RWPE2 (cell line): ENCODE data around the gene SUPT20HL2.
"Not testable (repeated sequence)": the region's sequence is repeated elsewhere in the genome, so short reads cannot be mapped to it uniquely, and the experiment has no call there.

Source experiments
- ATAC-seq: fragments of 200-7000 bp; cut with Tn5 transposase; 3 replicates; pipeline ENCODE4 v1.9.1; 2021; ENCODE audit warnings: low read depth
- DNase-seq: peaks from one replicate; pipeline ENCODE4 v3.0.0-alpha.2; 2020; ENCODE audit warnings: low spot score
- H3K27ac ChIP-seq: fragments of 450-650 bp; 2 replicates; pipeline ENCODE4 v1.5.1; 2017; ENCODE audit warnings: mild to moderate bottlenecking; ENCODE audit not compliant: poor library complexity, severe bottlenecking
- H3K27me3 ChIP-seq: fragments of 250-450 bp; sonication (Bioruptor Pico); 2 replicates; pipeline ENCODE4 v1.5.1; 2021; ENCODE audit warnings: mild to moderate bottlenecking, moderate library complexity; ENCODE audit not compliant: insufficient read depth, poor library complexity, severe bottlenecking
- H3K36me3 ChIP-seq: fragments of 250-450 bp; sonication (Bioruptor Pico); 2 replicates; pipeline ENCODE4 v1.5.1; 2020; ENCODE audit warnings: low read depth, mild to moderate bottlenecking, moderate library complexity
- H3K4me1 ChIP-seq: fragments of 250-450 bp; sonication (Bioruptor Pico); 2 replicates; pipeline ENCODE4 v1.5.1; 2021; ENCODE audit warnings: mild to moderate bottlenecking, moderate library complexity; ENCODE audit not compliant: insufficient read depth, poor library complexity, severe bottlenecking
- H3K4me3 ChIP-seq: fragments of 250-450 bp; sonication (Bioruptor Pico); 2 replicates; pipeline ENCODE4 v1.5.1; 2021; ENCODE audit warnings: mild to moderate bottlenecking, moderate library complexity; ENCODE audit not compliant: severe bottlenecking
- H3K9me3 ChIP-seq: fragments of 250-450 bp; sonication (Bioruptor Pico); 2 replicates; pipeline ENCODE4 v1.5.1; 2021; ENCODE audit warnings: mild to moderate bottlenecking, moderate library complexity; ENCODE audit not compliant: severe bottlenecking
- TF ChIP-seq, protein P1 (sequence below): fragments of 450-650 bp; IDR thresholded peaks from one replicate; pipeline ENCODE4 v1.5.1; 2017; ENCODE audit warnings: mild to moderate bottlenecking, moderate library complexity; ENCODE audit not compliant: poor library complexity, severe bottlenecking

The SUPT20HL2 gene

DNA sequence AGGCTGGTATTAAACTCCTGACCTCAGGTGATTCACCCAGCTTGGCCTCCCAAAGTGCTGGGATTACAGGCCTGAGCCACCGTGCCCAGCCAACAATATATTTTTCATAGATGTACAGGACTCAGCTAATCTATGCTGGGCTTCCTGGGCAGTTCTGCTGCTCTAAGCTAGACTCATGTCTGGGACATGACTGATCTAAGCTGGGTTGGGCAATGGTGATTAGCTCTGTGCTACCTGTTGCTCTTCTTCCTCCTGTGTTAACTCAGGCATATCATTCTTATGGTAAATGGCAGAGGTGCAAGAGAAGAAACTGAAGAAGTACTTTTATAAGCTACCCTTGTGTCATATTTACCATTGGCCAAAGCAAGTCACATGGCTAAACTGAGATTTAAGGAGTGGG is 11.4 kb upstream of the SUPT20HL2 start:
- no peak for ATAC-seq
- TF ChIP-seq, protein P1, sequence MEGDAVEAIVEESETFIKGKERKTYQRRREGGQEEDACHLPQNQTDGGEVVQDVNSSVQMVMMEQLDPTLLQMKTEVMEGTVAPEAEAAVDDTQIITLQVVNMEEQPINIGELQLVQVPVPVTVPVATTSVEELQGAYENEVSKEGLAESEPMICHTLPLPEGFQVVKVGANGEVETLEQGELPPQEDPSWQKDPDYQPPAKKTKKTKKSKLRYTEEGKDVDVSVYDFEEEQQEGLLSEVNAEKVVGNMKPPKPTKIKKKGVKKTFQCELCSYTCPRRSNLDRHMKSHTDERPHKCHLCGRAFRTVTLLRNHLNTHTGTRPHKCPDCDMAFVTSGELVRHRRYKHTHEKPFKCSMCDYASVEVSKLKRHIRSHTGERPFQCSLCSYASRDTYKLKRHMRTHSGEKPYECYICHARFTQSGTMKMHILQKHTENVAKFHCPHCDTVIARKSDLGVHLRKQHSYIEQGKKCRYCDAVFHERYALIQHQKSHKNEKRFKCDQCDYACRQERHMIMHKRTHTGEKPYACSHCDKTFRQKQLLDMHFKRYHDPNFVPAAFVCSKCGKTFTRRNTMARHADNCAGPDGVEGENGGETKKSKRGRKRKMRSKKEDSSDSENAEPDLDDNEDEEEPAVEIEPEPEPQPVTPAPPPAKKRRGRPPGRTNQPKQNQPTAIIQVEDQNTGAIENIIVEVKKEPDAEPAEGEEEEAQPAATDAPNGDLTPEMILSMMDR, result no peak
- Histone ChIP-seq H3K4me3 (no peak overlapping the region), H3K4me1 (no peaks in the 10 kb centered on the region), H3K36me3 (no peaks in the 10 kb centered on the region), H3K27ac (no peak overlapping the region), H3K9me3 (no peaks in the 10 kb centered on the region), H3K27me3 (no peaks in the 10 kb centered on the region)
- DNase-seq, result no peak

DNA sequence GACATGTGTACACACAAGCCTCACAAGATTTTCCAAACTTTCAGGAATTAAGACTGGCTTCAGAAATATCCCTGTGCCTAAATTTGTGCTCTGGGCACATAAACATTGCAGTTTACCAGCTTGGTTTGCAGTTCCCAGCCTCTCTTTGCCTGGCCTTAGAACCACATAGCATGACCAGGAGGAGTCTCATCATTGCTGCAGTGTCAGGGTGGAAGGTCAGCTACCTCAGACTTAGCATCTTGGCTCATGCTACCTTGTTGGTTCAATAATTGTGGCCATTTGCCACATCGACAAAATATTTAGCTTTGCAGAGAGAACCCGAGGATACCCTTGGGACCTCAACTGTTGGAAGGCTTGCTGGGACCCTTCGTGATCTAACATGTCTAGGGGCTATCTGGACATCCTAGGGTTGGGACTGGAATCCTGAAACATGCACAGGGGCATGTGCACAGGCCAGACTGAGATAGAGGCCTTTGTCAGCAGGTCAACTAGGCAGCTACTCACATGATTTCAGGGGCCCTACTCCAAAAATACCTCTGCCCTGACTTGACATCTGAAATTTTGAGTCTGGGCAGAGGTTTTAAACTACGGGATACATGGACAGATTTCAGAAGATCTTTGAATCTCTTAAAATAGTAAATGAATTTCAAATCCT is 8.0 kb upstream of the SUPT20HL2 start:
- no peaks in the 10 kb centered on the region for H3K9me3 ChIP-seq
- TF ChIP-seq, protein P1, result no peak
- ATAC-seq, result no peak
- no peaks in the 10 kb centered on the region for H3K36me3 ChIP-seq
- no peak for DNase-seq
- H3K27ac ChIP-seq, result no peak overlapping the region
- no peaks in the 10 kb centered on the region for H3K4me1 ChIP-seq
- H3K4me3 ChIP-seq, result no peak overlapping the region
- H3K27me3 ChIP-seq, result no peaks in the 10 kb centered on the region

DNA sequence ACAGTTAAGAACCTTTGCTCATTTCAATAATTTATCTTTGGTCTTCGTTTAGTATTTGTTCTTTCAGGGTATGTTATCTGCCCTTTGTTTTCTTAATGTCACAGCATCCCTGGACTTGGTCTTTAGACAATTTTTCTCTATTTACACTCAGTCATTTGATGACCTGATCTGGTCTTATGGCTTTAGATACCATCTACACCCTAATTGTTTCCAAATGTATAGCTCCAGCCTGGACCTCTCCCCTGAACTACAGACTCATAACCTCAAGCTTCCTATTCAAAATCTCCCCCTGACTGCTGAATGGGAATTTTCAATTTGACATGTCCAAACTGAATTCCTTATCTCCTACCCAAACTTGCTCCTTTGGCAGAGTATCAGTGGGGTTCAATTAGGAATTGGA is 3.7 kb upstream of the SUPT20HL2 start:
- Histone ChIP-seq H3K4me1 (no peaks in the 10 kb centered on the region), H3K27me3 (no peaks in the 10 kb centered on the region), H3K9me3 (no peaks in the 10 kb centered on the region), H3K27ac (no peak overlapping the region), H3K4me3 (no peak overlapping the region), H3K36me3 (no peaks in the 10 kb centered on the region)
- ATAC-seq, result no peak
- TF ChIP-seq, protein P1, result no peak
- no peak for DNase-seq

DNA sequence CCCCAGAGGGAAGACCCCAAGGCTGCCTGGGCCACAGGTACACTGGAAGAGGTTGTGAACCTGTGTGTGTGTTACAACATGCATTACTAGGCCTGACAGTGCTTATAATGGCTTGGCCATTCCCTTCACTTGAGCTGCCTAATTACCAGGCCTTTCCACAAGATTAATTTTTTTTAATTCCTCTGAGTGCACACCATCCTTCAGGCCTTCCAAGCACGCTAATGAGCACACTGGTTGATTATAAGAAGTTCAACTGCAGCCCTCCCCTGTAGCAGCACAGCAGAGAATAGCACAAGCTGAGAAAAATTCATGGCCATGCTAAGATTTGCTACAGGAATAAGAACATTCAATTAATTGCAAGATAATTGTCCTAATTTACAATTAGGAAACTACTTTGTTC is 2.2 kb upstream of the SUPT20HL2 start:
- TF ChIP-seq, protein P1, result no peak
- no peak for DNase-seq
- H3K4me1 ChIP-seq, result no peaks in the 10 kb centered on the region
- no peak overlapping the region for H3K4me3 ChIP-seq
- no peaks in the 10 kb centered on the region for H3K9me3 ChIP-seq
- H3K36me3 ChIP-seq, result no peaks in the 10 kb centered on the region
- ATAC-seq, result no peak
- H3K27me3 ChIP-seq, result no peaks in the 10 kb centered on the region
- no peak overlapping the region for H3K27ac ChIP-seq

DNA sequence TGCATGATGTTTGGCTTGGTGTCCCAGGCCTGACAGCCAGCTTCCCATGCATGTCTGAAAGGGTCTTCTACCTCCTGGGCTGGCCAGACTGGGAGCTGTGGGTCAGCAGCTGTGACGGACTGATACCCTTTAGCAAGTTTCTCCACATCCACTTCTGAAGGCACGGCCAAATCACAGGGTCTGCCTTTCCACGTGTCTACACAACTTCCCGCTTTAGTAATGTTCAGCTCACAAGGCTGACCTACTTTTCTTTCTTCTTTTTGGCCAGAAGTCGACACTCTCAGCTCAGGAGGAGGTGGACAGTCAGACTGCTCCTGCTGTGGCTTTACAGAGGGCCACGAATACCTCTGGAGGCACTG is 1.6 kb downstream of the SUPT20HL2 start:
- ATAC-seq, H3K4me3 ChIP-seq, H3K36me3 ChIP-seq, H3K27ac ChIP-seq, H3K9me3 ChIP-seq, DNase-seq, H3K27me3 ChIP-seq, H3K4me1 ChIP-seq: not testable (repeated sequence)

DNA sequence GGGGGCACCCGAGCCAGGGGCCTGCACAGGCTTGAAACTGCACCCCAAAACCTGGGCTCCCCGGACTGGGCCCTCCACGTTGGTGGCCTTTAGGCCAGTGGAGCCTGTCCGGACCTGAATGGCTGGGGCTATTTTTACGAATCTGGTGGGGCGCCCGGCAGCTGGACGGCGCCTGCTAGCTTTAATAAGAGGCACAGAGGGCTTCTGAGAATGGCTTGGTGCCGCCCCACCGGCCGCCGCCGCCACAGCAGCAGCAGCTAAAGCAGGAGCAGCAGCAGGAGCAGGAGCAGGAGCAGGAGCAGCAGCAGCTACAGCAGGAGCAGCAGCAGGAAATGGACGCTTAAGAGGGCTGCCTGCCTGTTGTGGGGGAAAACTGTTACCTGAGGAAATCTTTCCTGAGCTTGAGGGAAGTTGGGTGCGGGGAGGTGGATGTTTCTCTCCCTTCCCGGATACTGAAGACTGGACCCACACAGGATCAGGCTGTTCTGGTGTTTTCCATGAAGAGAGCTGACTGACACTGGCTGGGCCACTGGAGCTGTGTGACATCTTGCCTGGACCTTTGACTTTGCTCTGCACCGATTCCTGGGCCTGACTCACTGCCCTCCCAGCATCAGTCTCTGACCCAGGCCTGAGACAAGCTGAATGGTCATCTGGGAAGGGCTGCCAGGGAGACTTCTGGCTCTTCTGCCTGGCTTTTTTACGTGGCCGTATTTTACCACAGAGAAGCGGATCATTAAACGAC is 2.2 kb downstream of the SUPT20HL2 start:
- not testable (repeated sequence) for H3K27me3 ChIP-seq, H3K4me3 ChIP-seq, H3K9me3 ChIP-seq, H3K27ac ChIP-seq, DNase-seq, H3K4me1 ChIP-seq, H3K36me3 ChIP-seq, ATAC-seq

DNA sequence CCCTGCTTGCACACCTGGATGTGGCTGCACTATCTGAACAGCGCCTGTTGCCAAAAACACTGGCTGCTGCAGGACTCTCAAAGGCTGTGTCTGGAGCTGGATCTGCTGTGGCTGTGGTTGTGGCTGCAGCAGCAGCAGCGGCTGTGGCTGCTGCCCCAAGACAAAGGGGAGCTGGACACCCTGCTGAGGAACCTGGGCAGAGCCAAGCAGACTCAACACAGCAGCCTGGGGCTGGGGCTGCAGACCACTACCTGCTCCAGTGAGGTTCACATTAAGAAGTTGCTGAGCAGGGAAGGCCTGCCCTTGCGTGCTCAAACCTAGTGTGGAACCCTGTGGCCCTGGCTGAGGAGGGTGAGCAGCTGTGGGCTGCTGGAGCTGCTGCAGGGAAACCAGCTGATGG is 3.0 kb downstream of the SUPT20HL2 start:
- H3K27me3 ChIP-seq, DNase-seq, H3K36me3 ChIP-seq, ATAC-seq, H3K4me1 ChIP-seq, H3K27ac ChIP-seq, H3K4me3 ChIP-seq, H3K9me3 ChIP-seq: not testable (repeated sequence)

DNA sequence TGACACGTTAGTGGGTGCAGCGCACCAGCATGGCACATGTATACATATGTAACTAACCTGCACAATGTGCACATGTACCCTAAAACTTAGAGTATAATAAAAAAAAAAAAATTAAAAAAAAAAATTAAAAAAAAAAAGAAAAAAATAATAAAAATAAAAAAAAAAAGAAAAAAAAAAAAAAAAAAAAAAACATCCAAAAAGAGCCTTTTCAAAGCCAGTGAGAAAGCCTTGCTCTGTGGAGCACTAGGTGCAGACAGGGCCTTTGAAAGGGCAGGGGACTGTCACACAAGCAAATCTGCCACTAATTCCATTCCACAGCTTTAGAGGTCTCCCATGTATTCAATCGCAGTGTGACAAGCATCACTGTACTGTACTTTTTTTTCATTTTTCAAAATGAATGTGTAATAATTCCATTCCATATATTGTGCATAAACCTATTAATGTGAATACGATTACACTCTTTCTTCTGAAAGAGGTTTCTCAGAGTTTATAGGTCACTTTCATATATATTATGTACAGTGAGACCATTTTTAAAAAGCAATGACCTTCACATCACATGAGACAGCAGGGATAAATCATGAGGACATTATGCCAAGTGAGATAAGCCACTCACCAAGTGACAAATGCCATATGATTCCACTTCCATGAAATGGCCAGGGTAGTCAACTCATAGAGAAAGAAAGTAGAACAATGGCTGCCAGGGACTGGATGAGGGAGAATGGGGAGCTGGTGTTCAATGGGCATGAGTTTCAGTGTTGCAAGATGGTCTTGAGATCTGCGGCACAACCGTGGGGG is 4.1 kb downstream of the SUPT20HL2 start:
- not testable (repeated sequence) for ATAC-seq, H3K27me3 ChIP-seq, H3K9me3 ChIP-seq, H3K36me3 ChIP-seq, H3K4me1 ChIP-seq, H3K4me3 ChIP-seq, H3K27ac ChIP-seq, DNase-seq
